ENCODE results near the gene ZNF687. TPM values are rescaled to one million over a fixed set of nuclear protein-coding genes. Genes with fewer than 3 reads are reported as not detected.

ZNF687 gene
- polyA plus RNA-seq, 1 experiment, result 19.8 TPM

DNA sequence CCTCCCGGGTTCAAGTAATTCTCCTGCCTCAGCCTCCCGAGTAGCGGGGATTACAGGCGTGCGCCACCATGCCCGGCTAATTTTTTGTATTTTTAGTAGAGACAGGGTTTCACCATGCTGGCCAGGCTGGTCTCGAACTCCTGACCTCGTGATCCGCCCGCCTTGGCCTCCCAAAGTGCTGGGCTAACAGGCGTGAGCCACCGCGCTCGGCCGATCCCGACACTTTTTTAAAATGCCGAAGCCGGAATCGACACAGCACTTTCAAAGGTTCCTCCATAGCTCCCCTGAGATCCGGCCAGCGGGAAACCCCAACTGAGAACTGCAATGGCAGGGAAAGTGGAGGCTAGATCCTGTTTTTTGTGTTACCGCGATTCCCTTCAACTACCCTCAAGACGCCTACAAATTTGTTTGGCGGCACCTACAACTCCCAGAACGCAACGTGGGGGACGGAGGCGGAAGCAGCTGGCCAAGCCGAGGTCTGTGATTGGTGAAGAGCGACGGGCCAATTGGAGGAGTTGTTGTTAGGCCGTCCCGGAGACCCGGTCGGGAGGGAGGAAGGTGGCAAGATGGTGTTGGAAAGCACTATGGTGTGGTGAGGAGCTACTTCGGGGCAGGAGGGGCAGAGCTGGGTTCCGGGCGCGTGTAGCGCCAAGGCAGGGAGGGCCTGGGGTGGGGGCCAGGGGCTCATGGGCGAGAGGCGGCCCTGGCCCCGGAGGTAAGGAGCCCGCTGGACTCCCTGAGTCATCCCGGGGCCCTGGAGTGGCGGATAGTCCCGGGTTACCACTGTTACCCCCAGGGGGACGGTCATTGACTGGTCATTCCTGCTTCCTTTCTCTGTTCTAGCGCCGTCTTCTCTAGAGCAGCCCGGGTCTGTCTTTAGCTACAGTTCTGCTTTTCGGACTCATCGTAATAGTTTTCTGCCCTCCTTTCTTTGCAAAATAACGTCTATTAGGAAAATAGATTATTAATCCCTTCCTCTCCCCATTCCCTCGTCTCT lies 27.6 kb upstream of the ZNF687 start, which contains the start of gene PSMD4:
PSMD4 (plus strand) TSS at position 518 of the 997 bp plus-strand sequence; CDS start at position 567, 49 bp downstream.
- DNase-seq (ENCODE audit: low read depth), result peak; percentile 86
- ChIA-PET POLR2A (interaction anchor here (0.5 to 0.8 kb wide), 4 partner anchors 19 to 56 kb away, joined by 3 to 15 read pairs (median 4); no protein-coding TSS in a partner anchor), CTCF (interaction anchor here (0.9 to 5.2 kb wide), 5 partner anchors 16 to 144 kb away, joined by 3 to 43 read pairs (median 3); no protein-coding TSS in a partner anchor)
- Histone ChIP-seq H3K36me3 (ENCODE audit: control insufficient read depth, insufficient read depth, low read length) (peaks cover 4% of the 10 kb centered on the region), H3K4me3 (ENCODE audit: low read depth, low read length) (peak within 1 kb of the TSS; percentile 96), H3K27me3 (ENCODE audit: control insufficient read depth, insufficient read depth, low read length) (no peaks in the 10 kb centered on the region)
- TF ChIP-seq, protein P1, sequence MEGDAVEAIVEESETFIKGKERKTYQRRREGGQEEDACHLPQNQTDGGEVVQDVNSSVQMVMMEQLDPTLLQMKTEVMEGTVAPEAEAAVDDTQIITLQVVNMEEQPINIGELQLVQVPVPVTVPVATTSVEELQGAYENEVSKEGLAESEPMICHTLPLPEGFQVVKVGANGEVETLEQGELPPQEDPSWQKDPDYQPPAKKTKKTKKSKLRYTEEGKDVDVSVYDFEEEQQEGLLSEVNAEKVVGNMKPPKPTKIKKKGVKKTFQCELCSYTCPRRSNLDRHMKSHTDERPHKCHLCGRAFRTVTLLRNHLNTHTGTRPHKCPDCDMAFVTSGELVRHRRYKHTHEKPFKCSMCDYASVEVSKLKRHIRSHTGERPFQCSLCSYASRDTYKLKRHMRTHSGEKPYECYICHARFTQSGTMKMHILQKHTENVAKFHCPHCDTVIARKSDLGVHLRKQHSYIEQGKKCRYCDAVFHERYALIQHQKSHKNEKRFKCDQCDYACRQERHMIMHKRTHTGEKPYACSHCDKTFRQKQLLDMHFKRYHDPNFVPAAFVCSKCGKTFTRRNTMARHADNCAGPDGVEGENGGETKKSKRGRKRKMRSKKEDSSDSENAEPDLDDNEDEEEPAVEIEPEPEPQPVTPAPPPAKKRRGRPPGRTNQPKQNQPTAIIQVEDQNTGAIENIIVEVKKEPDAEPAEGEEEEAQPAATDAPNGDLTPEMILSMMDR (IDR thresholded peaks at IDR 0.05; ENCODE audit: insufficient read depth, low read depth, low read length), result 0 out of 2 replicates have a peak, but pooled peaks have one; percentile 9

DNA sequence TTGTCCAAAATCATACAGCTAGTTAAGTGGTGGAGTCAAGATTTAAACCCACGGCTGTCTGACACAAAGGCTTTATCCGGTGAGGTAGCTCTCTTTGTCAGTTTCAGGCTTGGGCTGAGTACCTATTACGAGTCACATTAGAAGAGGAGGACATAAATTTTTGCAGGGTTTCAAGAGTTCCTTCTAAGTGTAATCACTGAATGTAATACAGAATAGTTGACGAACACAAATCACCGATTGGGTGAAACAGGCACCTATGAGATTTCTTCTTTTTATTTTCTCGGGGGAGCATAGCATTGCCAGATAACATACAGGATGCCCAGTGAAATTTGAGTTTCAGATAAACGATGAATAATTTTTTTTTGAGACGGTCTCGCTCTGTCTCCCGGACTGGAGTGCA lies 26.7 kb upstream of the ZNF687 start:
- Histone ChIP-seq H3K4me3 (ENCODE audit: low read depth, low read length) (peak overlapping the region; percentile 96), H3K36me3 (ENCODE audit: control insufficient read depth, insufficient read depth, low read length) (no peaks in the 10 kb centered on the region; the same call in 1 of the 2 replicates), H3K27me3 (ENCODE audit: control insufficient read depth, insufficient read depth, low read length) (no peaks in the 10 kb centered on the region)
- TF ChIP-seq, protein P1 (IDR thresholded peaks at IDR 0.05; ENCODE audit: insufficient read depth, low read depth, low read length), result no peak
- no peak for DNase-seq (ENCODE audit: low read depth)
- POLR2A ChIA-PET, result no interaction called here
- CTCF ChIA-PET, result interaction anchor here (0.9 to 1.5 kb wide), 4 partner anchors 10 to 46 kb away, joined by 3 to 4 read pairs (median 3); no protein-coding TSS in a partner anchor

DNA sequence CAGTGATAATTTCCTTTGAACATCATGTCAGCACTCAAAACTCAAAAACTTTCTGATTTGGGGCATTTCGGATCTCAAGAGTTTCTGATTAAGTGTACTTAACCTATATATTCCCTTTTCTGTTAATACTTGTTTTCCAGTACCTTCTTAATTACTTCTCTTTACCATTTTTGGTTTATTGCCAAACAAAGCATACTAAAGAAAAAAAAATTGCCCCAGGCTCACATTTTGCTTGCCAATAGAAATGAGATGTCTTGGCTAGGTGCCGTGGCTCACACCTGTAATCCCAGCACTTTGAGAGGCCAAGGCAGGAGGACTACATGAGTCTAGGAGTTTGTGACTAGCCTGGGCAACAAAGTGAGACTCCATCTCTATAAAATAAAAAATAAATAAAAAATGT lies 22.7 kb upstream of the ZNF687 start:
- no peak for DNase-seq (ENCODE audit: low read depth)
- TF ChIP-seq, protein P1 (IDR thresholded peaks at IDR 0.05; ENCODE audit: insufficient read depth, low read depth, low read length), result no peak
- POLR2A ChIA-PET, result no interaction called here
- no peaks in the 10 kb centered on the region for H3K27me3 ChIP-seq (ENCODE audit: control insufficient read depth, insufficient read depth, low read length)
- CTCF ChIA-PET, result no interaction called here
- peaks cover 4% of the 10 kb centered on the region for H3K36me3 ChIP-seq (ENCODE audit: control insufficient read depth, insufficient read depth, low read length)
- H3K4me3 ChIP-seq (ENCODE audit: low read depth, low read length), result no peak overlapping the region

DNA sequence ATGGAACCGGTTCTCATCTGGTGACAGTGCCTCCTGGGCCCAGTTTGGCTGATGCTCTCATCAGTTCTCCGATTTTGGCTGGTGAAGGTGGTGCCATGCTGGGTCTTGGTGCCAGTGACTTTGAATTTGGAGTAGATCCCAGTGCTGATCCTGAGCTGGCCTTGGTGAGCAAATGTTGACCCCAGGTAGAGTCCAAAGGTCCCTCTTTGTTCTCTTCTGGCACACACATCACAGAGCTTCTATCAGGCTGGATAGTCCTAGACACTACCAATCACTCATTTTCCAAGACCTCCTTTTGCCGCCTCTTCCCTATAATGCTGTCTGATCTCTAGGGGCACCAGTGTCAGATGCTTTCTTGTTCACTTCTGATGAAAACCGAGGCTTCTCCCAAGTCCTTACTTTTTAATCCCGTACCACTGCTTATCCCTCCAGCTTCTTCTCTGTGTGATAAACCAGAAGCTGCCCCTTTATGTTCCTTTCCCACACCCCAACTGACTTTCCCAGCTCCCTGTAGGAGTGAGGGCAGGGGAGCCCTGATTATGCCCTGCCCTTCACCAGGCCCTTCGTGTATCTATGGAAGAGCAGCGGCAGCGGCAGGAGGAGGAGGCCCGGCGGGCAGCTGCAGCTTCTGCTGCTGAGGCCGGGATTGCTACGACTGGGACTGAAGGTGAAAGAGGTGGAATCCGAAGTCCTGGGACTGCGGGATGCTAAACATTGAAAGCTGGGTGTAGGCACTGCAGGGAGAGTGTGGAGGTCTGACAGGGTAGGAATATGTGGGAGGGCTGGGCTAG lies 16.5 kb upstream of the ZNF687 start:
- TF ChIP-seq, protein P1 (IDR thresholded peaks at IDR 0.05; ENCODE audit: insufficient read depth, low read depth, low read length), result no peak
- no peak overlapping the region for H3K4me3 ChIP-seq (ENCODE audit: low read depth, low read length)
- ChIA-PET CTCF (interaction anchor here (0.6 to 1.7 kb wide), 5 partner anchors 10 to 39 kb away, joined by 3 to 5 read pairs (median 4); no protein-coding TSS in a partner anchor), POLR2A (interaction anchor here (0.6 kb wide), 1 partner anchor 133 kb away, joined by 3 read pairs; no protein-coding TSS in a partner anchor)
- DNase-seq (ENCODE audit: low read depth), result no peak
- H3K36me3 ChIP-seq (ENCODE audit: control insufficient read depth, insufficient read depth, low read length), result peaks cover 22% of the 10 kb centered on the region
- H3K27me3 ChIP-seq (ENCODE audit: control insufficient read depth, insufficient read depth, low read length), result no peaks in the 10 kb centered on the region
